Activated CD4-positive, alpha-beta T cell treated with anti-CD3 and anti-CD28 coated beads for 36 hours (primary cell): ENCODE measurements around the gene LEMD2. TPM values are rescaled to one million over a fixed set of nuclear protein-coding genes. Genes with fewer than 3 reads are reported as not detected.
A peak's percentile ranks its signal among the peaks of the same experiment; 100 is the strongest.

Experiments used
- ATAC-seq: fragments of 200-7000 bp; cut with Tn5 transposase; one replicate; pipeline ENCODE4 v1.10.0; 2021; ENCODE audit warnings: mild to moderate bottlenecking, moderate library complexity
- CTCF ChIA-PET: fragments of 350-600 bp; sonication (Branson Sonifier 250); formaldehyde crosslinking; loops from one replicate; lab custom pipeline; 2021; ENCODE audit warnings: antibody characterized with exemption; lab: Charles Lee
- POLR2A ChIA-PET: fragments of 350-600 bp; sonication (Branson Sonifier 250); formaldehyde crosslinking; loops from one replicate; lab custom pipeline; 2021; ENCODE audit warnings: antibody characterized with exemption, inconsistent platforms; lab: Charles Lee
- DNase-seq: peaks from one replicate; pipeline ENCODE4 v3.0.0-alpha.2; 2020
- H3K27ac Mint-ChIP-seq: one replicate; pipeline ENCODE4 v1.8.0; 2021; ENCODE audit warnings: mixed read lengths
- H3K27me3 Mint-ChIP-seq: one replicate; pipeline ENCODE4 v1.8.0; 2021; ENCODE audit warnings: mixed read lengths
- H3K36me3 Mint-ChIP-seq: one replicate; pipeline ENCODE4 v1.8.0; 2021; ENCODE audit warnings: low read depth, mixed read lengths
- H3K4me1 Mint-ChIP-seq: one replicate; pipeline ENCODE4 v1.8.0; 2021; ENCODE audit warnings: mixed read lengths
- H3K4me3 Mint-ChIP-seq: one replicate; pipeline ENCODE4 v1.8.0; 2021; ENCODE audit warnings: mild to moderate bottlenecking, moderate library complexity, mixed read lengths
- H3K9me3 Mint-ChIP-seq: one replicate; pipeline ENCODE4 v1.8.0; 2021; ENCODE audit warnings: low read depth, mixed read lengths
- intact Hi-C, 2 experiments: fragments of 100-400 bp; cut with DNase I in 1 of 2; cut with micrococcal nuclease in 1 of 2; formaldehyde crosslinking; loops; one replicate each; pipeline versions ENCODE4 v1.14.2 to v1.15.1; 2022 to 2024; cut with DNase I, micrococcal nuclease
- total RNA-seq, 2 experiments: library from RNA; stranded (reverse); gene quantifications; one replicate each; pipeline ENCODE4 v1.2.3, GENCODE V29; 2021

The LEMD2 gene
- total RNA-seq, 2 experiments from 2014 or later = 55.2 to 61.5 TPM

DNA sequence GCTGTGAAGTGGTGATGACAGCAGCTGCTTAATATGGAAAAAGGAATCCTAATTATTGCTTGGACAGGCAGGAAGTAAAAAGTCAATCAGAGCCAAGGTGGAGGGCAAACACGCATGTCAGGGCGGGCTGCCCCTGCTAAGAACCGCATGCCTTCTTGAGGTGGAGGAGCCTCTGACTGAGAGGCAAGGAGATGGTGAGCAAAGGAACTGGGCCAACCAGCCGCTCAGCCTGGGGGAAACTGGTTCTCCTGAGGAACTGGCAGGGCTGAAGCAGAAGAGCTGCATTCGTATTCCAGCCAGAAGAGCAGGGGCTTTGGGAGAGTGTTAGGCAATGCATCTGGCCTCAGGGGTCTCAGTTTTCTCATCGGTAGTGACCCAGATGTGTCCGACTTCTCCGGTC, 28.0 kb upstream of the LEMD2 start:
- no peak for DNase-seq
- H3K27me3 Mint-ChIP-seq = peaks cover 23% of the 10 kb centered on the region
- H3K36me3 Mint-ChIP-seq = no peaks in the 10 kb centered on the region
- ChIA-PET CTCF (no interaction called here), POLR2A (no interaction called here)
- H3K9me3 Mint-ChIP-seq = no peaks in the 10 kb centered on the region
- no peaks in the 10 kb centered on the region for H3K4me1 Mint-ChIP-seq
- H3K4me3 Mint-ChIP-seq = no peak overlapping the region
- H3K27ac Mint-ChIP-seq = no peak overlapping the region
- intact Hi-C loops = loop anchor here in 1 of 2 experiments (5.0 kb wide), 1 partner anchor 305 kb away; no protein-coding TSS in a partner anchor
- no peak for ATAC-seq

DNA sequence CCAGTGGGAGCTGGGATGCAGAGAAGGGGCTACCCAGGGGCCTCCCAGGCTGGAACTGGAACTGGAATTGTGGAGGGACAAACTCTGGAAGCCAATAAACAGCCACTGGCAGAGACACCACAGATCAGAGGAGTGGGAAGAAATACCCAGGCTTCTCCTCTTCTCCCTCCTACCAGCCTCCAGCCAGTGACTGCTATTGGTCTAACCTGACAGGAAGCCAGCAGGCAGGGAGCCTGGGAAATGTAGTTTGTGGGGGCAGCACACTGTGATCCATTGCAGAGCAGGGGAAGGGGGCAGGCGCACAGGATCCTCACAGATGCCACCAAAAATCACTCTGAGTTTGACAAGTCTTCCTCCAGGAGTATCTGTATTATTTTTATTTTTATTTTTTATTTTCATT, 26.9 kb upstream of the LEMD2 start:
- ATAC-seq (peak; percentile 76), DNase-seq (peak; percentile 41)
- H3K27ac Mint-ChIP-seq = no peak overlapping the region
- ChIA-PET CTCF (interaction anchor here (0.6 to 1.1 kb wide), 2 partner anchors 10 to 143 kb away, joined by 3 read pairs; no protein-coding TSS in a partner anchor), POLR2A (no interaction called here)
- no peaks in the 10 kb centered on the region for H3K4me1 Mint-ChIP-seq
- H3K4me3 Mint-ChIP-seq = no peak overlapping the region
- H3K36me3 Mint-ChIP-seq = no peaks in the 10 kb centered on the region
- H3K9me3 Mint-ChIP-seq = no peaks in the 10 kb centered on the region
- intact Hi-C loops = loop anchor here in 1 of 2 experiments (5.0 kb wide), 1 partner anchor 306 kb away; no protein-coding TSS in a partner anchor
- peaks cover 32% of the 10 kb centered on the region for H3K27me3 Mint-ChIP-seq

DNA sequence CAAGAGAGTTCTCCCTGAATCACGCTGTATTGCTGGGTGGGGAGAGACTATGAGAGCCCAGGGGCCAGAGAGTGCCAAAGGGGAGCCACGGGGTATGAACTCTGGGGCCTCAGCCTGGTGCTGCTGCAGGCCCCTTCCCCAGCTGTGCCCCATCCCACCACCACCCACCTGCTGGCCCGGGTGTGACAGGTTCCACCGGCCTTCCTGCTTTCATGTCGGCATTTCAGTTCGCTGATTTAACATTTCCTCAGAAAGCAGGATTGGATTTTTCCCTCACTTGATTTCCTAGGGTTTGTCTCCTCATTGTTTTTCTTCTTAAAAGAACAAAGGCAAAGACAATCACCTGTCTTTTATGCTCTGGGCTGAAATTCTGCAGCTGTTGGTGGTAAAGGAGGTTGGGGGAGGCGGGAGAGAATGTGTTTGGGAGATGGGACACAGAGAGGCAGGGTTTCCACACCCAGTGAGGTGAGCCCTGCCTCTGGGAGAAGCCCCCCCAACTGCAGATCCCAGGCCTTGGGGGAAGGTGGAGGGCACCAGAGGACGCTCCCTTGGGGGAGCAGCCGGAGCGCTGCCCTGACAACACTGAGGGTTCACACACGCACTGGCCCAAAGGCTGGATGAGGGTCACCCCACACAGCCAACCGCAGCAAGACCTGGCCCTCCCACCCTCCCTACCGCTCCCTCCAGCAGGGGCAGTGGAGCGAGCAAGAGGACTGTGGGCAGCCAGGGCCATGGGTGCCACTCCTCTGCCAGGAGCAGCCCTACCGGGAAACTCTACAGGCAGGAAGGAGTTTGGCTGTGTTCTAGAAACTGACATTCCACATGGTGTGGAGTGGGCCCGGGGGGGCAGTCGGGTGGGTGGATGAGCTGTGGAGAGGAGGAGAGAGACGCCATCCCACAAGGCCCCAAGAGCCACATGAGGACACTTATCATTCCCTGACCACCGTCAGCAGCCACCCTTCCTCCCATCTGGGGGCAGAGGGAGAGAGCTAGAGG, 25.4 kb upstream of the LEMD2 start:
- H3K4me3 Mint-ChIP-seq = no peak overlapping the region
- CTCF ChIA-PET = interaction anchor here (1.0 kb wide), 1 partner anchor 9 kb away, joined by 3 read pairs; no protein-coding TSS in a partner anchor
- peaks cover 39% of the 10 kb centered on the region for H3K27me3 Mint-ChIP-seq
- H3K9me3 Mint-ChIP-seq = no peaks in the 10 kb centered on the region
- POLR2A ChIA-PET = no interaction called here
- ATAC-seq = no peak
- peaks cover 2% of the 10 kb centered on the region for H3K4me1 Mint-ChIP-seq
- intact Hi-C loops = loop anchor here in 1 of 2 experiments (5.0 kb wide), 1 partner anchor 318 kb away; no protein-coding TSS in a partner anchor
- H3K27ac Mint-ChIP-seq = no peak overlapping the region
- no peak for DNase-seq
- no peaks in the 10 kb centered on the region for H3K36me3 Mint-ChIP-seq

DNA sequence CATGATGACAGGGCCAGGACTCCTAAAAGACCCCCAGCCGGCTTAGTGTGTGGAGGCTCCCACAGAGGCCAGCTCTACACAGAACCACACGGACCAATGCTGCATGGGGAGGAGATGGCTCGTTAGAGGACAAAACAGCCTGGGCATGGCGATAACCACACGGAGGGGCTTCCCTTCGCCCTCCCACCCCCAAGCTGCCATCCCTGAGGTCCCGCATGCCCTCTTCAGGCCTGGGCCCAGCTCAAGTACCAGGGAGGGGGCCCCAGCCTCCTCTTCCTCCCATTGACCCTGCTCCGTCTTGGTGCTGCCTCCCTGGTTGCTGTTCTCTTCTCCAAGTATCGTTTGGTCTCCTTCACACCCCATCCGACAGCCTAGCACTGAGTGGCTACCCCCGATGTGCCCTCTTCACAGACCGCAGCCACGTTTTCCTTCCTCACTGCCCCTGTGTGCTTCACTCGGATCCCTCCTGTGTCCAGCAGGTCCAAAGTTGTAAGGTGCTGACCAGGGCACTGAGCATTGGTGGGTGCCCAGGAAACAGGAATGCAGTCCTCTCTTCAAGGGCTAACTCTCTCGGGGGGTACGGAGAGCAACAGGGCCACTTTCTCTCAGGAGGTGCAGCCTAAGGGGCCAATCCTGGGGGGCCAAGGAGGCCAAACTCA, 24.4 kb upstream of the LEMD2 start:
- intact Hi-C loops = loop anchor here in 1 of 2 experiments (5.0 kb wide), 1 partner anchor 319 kb away; no protein-coding TSS in a partner anchor
- CTCF ChIA-PET = no interaction called here
- POLR2A ChIA-PET = no interaction called here

DNA sequence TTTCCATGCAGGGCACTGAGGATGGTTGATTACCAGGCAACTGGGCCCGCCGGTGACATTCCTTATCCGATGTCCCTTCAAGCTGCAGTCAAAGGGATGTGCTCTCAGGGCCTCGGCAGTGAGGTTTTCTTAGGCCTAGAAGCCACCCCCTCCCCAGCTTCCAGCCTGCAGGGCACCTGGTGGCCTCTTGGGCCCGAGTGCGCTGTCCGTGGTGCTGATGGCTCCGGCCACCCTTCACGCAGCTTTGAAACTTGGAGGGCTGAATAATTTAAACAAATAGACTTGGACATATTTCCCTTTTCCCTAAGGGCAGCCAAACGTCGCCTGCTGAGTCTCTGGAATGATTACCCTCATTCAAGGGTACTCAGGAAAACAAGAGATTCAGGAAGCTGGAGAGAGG, 23.7 kb upstream of the LEMD2 start:
- DNase-seq (peak; percentile 67), ATAC-seq (no peak)
- H3K27ac Mint-ChIP-seq = no peak overlapping the region
- no peak overlapping the region for H3K4me3 Mint-ChIP-seq
- ChIA-PET CTCF (interaction anchor here (0.6 to 1.4 kb wide), 4 partner anchors 13 to 215 kb away, joined by 3 to 4 read pairs (median 4); no protein-coding TSS in a partner anchor), POLR2A (no interaction called here)
- H3K9me3 Mint-ChIP-seq = no peaks in the 10 kb centered on the region
- no peaks in the 10 kb centered on the region for H3K36me3 Mint-ChIP-seq
- H3K4me1 Mint-ChIP-seq = peaks cover 15% of the 10 kb centered on the region
- H3K27me3 Mint-ChIP-seq = peaks cover 49% of the 10 kb centered on the region
- intact Hi-C loops = loop anchor here in 1 of 2 experiments (5.0 kb wide), 1 partner anchor 320 kb away; no protein-coding TSS in a partner anchor

More for the DNA sequence above, 24.4 kb upstream of the LEMD2 start:
- Mint-ChIP-seq H3K4me3 (no peak overlapping the region), H3K27ac (no peak overlapping the region), H3K36me3 (no peaks in the 10 kb centered on the region), H3K27me3 (peaks cover 46% of the 10 kb centered on the region), H3K4me1 (peaks cover 8% of the 10 kb centered on the region), H3K9me3 (no peaks in the 10 kb centered on the region)
- DNase-seq (no peak), ATAC-seq (no peak)

DNA sequence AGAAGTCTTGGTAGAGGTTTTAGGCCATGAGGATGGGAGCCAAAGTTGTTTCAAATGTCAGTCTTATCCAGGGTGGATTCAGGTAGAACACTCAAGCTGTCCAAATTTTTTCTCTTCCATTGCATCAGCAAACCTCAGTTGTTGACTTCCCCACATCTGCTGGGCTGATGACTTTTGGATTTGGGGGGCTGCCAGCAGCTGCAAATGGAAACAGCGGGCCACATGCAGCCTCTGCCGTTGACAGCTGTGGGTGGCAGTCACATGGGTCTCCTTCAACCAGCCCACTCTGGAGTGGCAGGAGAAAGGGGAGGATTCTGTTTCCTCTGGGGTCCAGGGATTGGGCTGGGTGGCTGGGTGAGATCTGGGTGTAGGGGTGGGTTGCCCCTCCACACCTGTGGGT, 20.7 kb upstream of the LEMD2 start:
- intact Hi-C loops = no loop called here
- Mint-ChIP-seq H3K27ac (no peak overlapping the region), H3K27me3 (peaks cover 45% of the 10 kb centered on the region), H3K4me3 (no peak overlapping the region), H3K4me1 (peaks cover 23% of the 10 kb centered on the region), H3K36me3 (no peaks in the 10 kb centered on the region), H3K9me3 (no peaks in the 10 kb centered on the region)
- ChIA-PET CTCF (interaction anchor here (0.7 kb wide), 2 partner anchors 250 to 337 kb away, joined by 3 to 5 read pairs; no protein-coding TSS in a partner anchor), POLR2A (no interaction called here)
- no peak for ATAC-seq
- no peak for DNase-seq

DNA sequence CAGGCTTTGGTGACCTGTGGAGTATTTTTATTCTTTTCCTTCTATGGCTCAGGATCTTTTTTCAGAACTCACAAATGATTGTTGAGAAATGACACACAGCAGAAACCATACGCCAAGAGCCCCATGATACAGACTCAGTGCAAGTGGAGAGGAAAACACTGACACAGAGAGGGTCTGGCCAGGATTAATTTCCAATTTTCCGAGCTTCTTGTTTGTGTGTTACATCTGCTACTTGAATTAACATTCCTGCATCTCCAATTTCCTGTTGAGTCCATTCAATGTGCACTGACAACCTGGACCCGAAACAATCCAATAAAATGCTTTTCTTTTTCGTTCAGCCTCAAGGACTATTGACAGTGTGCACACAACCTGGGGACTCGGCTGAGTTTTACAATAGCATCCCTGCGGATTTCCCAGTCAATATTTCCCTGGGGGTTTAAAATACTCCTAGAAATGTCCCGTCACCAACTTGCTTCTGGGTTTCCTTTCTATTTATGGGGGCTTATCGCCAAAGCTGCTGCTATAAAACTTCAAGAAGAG, 19.8 kb upstream of the LEMD2 start:
- peaks cover 23% of the 10 kb centered on the region for H3K4me1 Mint-ChIP-seq
- no peak overlapping the region for H3K27ac Mint-ChIP-seq
- CTCF ChIA-PET = interaction anchor here (0.6 to 0.7 kb wide), 6 partner anchors 35 to 875 kb away, joined by 3 to 5 read pairs (median 3); no protein-coding TSS in a partner anchor
- no peaks in the 10 kb centered on the region for H3K36me3 Mint-ChIP-seq
- no peak overlapping the region for H3K4me3 Mint-ChIP-seq
- POLR2A ChIA-PET = no interaction called here
- intact Hi-C loops = no loop called here
- H3K27me3 Mint-ChIP-seq = peaks cover 39% of the 10 kb centered on the region
- no peaks in the 10 kb centered on the region for H3K9me3 Mint-ChIP-seq
- ATAC-seq (no peak), DNase-seq (no peak)

DNA sequence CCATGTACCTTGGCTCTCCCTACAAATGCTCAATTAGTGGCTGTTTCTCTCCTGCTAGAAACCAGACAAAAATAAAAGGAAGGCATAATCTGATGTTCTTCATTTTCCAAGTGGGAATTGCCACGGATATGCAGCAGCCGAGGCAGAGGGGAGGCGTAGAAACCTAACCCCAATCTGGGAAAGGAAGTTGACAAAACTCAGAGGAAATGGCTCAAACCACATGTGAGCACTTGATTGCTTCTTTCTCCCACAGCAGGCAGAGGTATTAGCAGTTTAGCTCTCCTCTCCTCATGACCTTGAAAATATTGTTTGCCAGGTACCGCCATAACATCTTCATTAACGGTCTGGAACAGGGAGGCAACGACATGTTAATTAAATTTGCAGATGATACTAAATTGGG, 18.7 kb upstream of the LEMD2 start:
- ATAC-seq (no peak), DNase-seq (no peak)
- Mint-ChIP-seq H3K4me3 (no peak overlapping the region), H3K4me1 (peaks cover 23% of the 10 kb centered on the region), H3K27me3 (peaks cover 33% of the 10 kb centered on the region), H3K36me3 (no peaks in the 10 kb centered on the region), H3K9me3 (no peaks in the 10 kb centered on the region), H3K27ac (no peak overlapping the region)
- intact Hi-C loops = no loop called here
- CTCF ChIA-PET = interaction anchor here (0.6 to 0.8 kb wide), 2 partner anchors 33 to 102 kb away, joined by 3 read pairs; no protein-coding TSS in a partner anchor
- POLR2A ChIA-PET = no interaction called here

DNA sequence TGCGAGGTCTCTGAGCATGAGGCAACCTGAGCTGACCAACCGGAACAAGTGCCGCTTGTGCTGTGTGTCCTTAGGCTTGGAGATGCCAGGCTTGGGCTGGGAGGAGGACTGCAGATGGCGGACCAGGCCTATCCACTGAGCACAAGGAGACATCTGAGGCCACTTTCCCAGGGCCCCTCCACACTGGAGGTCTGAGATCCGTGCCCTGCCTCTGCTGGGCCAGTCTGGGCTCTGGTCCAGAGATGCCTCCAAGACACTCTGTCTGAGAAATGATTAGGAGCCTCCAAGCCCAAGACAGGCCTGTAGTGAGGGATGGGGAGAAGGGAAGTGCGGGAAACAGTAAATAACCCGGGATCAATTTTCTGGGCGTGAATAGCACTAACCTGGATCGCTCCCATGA, 17.9 kb upstream of the LEMD2 start:
- no peak for DNase-seq
- intact Hi-C loops = no loop called here
- CTCF ChIA-PET = interaction anchor here (0.6 kb wide), 1 partner anchor 103 kb away, joined by 3 read pairs; no protein-coding TSS in a partner anchor
- Mint-ChIP-seq H3K27ac (no peak overlapping the region), H3K4me1 (peaks cover 23% of the 10 kb centered on the region), H3K4me3 (no peak overlapping the region), H3K27me3 (peaks cover 25% of the 10 kb centered on the region), H3K9me3 (no peaks in the 10 kb centered on the region), H3K36me3 (no peaks in the 10 kb centered on the region)
- no peak for ATAC-seq
- POLR2A ChIA-PET = no interaction called here

DNA sequence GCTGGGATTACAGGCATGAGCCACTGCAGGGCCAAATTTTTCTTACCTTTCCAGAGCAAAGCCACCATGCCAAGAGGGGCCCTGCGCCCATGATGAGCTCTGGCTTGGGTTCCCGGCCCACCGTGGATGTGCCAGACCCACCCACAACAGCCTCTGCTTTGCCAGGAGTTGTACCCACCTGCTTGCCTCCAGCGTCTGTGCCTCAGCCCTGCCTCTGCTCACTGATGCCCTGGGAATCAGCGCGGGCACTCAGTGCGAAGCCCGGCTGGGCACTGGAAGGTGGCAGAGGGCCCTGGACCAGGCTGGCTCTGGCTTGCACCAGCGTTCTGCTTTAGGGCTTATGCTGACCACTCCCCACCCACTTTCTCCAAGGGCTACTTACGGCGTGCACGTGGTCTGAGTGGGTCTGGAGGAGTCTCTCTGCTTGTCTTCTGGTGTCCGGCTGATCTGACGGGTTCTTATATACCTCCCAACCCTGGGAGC, 14.7 kb upstream of the LEMD2 start, which contains the start of gene MLN:
Gene MLN (minus strand): TSS at position 433 of the 483 bp plus-strand sequence. CDS start 2,840 bp downstream, outside the sequence.
- no peak for DNase-seq
- peaks cover 5% of the 10 kb centered on the region for H3K27me3 Mint-ChIP-seq
- ATAC-seq = no peak
- no peak within 1 kb of the TSS for H3K27ac Mint-ChIP-seq
- ChIA-PET CTCF (no interaction called here), POLR2A (no interaction called here)
- intact Hi-C loops = no loop called here
- H3K4me1 Mint-ChIP-seq = peaks cover 17% of the 10 kb centered on the region
- no peaks in the 10 kb centered on the region for H3K36me3 Mint-ChIP-seq
- no peak within 1 kb of the TSS for H3K4me3 Mint-ChIP-seq
- no peaks in the 10 kb centered on the region for H3K9me3 Mint-ChIP-seq
